Measurements from ENCODE around the gene PKD2. TPM values are rescaled to one million over a fixed set of nuclear protein-coding genes. Genes with fewer than 3 reads are reported as not detected.

PKD2 gene
- 2.5 TPM for polyA plus RNA-seq

- Mint-ChIP-seq H3K4me1 (peaks cover 9 to 23% (median 20%) of the 10 kb centered on the region in 3 donors), H3K27ac (peak within 1 kb of the TSS in 2 of 3 donors; percentile 8 to 19), H3K9me3 (no peaks in the 10 kb centered on the region), H3K36me3 (no peaks in the 10 kb centered on the region), H3K4me3 (peak within 1 kb of the TSS; percentile 91 to 96 (median 93)), H3K27me3 (peaks cover 11% of the 10 kb centered on the region)
These were observed at the start of gene PKD2 for GRCh38 chr4:88007304-88008121. TSS of gene PKD2 (plus strand) at chr4:88007635. CDS start at chr4:88007734, 99 bp downstream.

- Mint-ChIP-seq H3K4me3 (no peak overlapping the region), H3K27ac (no peak overlapping the region), H3K27me3 (peaks cover 2% of the 10 kb centered on the region), H3K4me1 (no peaks in the 10 kb centered on the region), H3K36me3 (no peaks in the 10 kb centered on the region), H3K9me3 (no peaks in the 10 kb centered on the region)
These were observed 45.4 kb upstream of the PKD2 start for GRCh38 chr4:87961993-87962392.

GRCh38 chr4:87962398-87963146 lies 44.9 kb upstream of the PKD2 start:
- no peak overlapping the region for H3K27ac Mint-ChIP-seq
- H3K9me3 Mint-ChIP-seq = no peaks in the 10 kb centered on the region
- H3K27me3 Mint-ChIP-seq = peaks cover 2% of the 10 kb centered on the region
- no peaks in the 10 kb centered on the region for H3K4me1 Mint-ChIP-seq
- no peaks in the 10 kb centered on the region for H3K36me3 Mint-ChIP-seq
- H3K4me3 Mint-ChIP-seq = no peak overlapping the region

GRCh38 chr4:87965501-87965975 lies 41.9 kb upstream of the PKD2 start:
- H3K27me3 Mint-ChIP-seq = peaks cover 5% of the 10 kb centered on the region

GRCh38 chr4:87966095-87966496 lies 41.3 kb upstream of the PKD2 start:
- Mint-ChIP-seq H3K36me3 (no peaks in the 10 kb centered on the region), H3K4me3 (no peak overlapping the region), H3K27ac (no peak overlapping the region), H3K4me1 (no peaks in the 10 kb centered on the region), H3K9me3 (no peaks in the 10 kb centered on the region), H3K27me3 (peaks cover 5% of the 10 kb centered on the region)

More at GRCh38 chr4:87965501-87965975, 41.9 kb upstream of the PKD2 start:
- Mint-ChIP-seq H3K9me3 (no peaks in the 10 kb centered on the region), H3K27ac (no peak overlapping the region), H3K4me3 (no peak overlapping the region), H3K4me1 (no peaks in the 10 kb centered on the region), H3K36me3 (no peaks in the 10 kb centered on the region)

- Mint-ChIP-seq H3K4me3 (no peak overlapping the region), H3K9me3 (no peaks in the 10 kb centered on the region), H3K36me3 (no peaks in the 10 kb centered on the region), H3K27ac (no peak overlapping the region), H3K4me1 (no peaks in the 10 kb centered on the region), H3K27me3 (peaks cover 5% of the 10 kb centered on the region)
These were observed 40.2 kb upstream of the PKD2 start for GRCh38 chr4:87967193-87967592.

GRCh38 chr4:87970121-87970520 lies 37.3 kb upstream of the PKD2 start:
- H3K4me3 Mint-ChIP-seq = no peak overlapping the region
- H3K27ac Mint-ChIP-seq = no peak overlapping the region
- H3K4me1 Mint-ChIP-seq = peaks cover 3 to 7% (median 4%) of the 10 kb centered on the region in 3 donors
- H3K9me3 Mint-ChIP-seq = no peaks in the 10 kb centered on the region
- H3K27me3 Mint-ChIP-seq = peaks cover 3% of the 10 kb centered on the region
- no peaks in the 10 kb centered on the region for H3K36me3 Mint-ChIP-seq

- Mint-ChIP-seq H3K27ac (no peak overlapping the region), H3K4me1 (peaks cover 8 to 12% (median 8%) of the 10 kb centered on the region in 3 donors), H3K36me3 (no peaks in the 10 kb centered on the region), H3K4me3 (no peak overlapping the region), H3K9me3 (no peaks in the 10 kb centered on the region), H3K27me3 (peaks cover 7% of the 10 kb centered on the region)
These were observed 35.6 kb upstream of the PKD2 start for GRCh38 chr4:87971866-87972265.

GRCh38 chr4:87973283-87974169 lies 33.9 kb upstream of the PKD2 start:
- H3K9me3 Mint-ChIP-seq = no peaks in the 10 kb centered on the region
- peaks cover 9% of the 10 kb centered on the region for H3K27me3 Mint-ChIP-seq
- no peaks in the 10 kb centered on the region for H3K36me3 Mint-ChIP-seq
- H3K27ac Mint-ChIP-seq = no peak overlapping the region
- no peak overlapping the region for H3K4me3 Mint-ChIP-seq
- H3K4me1 Mint-ChIP-seq = peaks cover 8 to 12% (median 8%) of the 10 kb centered on the region in 3 donors

GRCh38 chr4:87974856-87975462 lies 32.5 kb upstream of the PKD2 start:
- Mint-ChIP-seq H3K4me1 (peaks cover 8 to 12% (median 8%) of the 10 kb centered on the region in 3 donors), H3K27ac (peak overlapping the region in 1 of 3 donors; percentile 87), H3K9me3 (no peaks in the 10 kb centered on the region), H3K36me3 (no peaks in the 10 kb centered on the region), H3K4me3 (peak overlapping the region in 1 of 4 donors; percentile 17), H3K27me3 (peaks cover 11% of the 10 kb centered on the region)

- Mint-ChIP-seq H3K27me3 (peaks cover 11% of the 10 kb centered on the region), H3K4me1 (peaks cover 8 to 12% (median 8%) of the 10 kb centered on the region in 3 donors), H3K9me3 (no peaks in the 10 kb centered on the region), H3K4me3 (peak within 1 kb of the TSS in 1 of 4 donors; percentile 33), H3K27ac (peak within 1 kb of the TSS in 1 of 3 donors; percentile 87), H3K36me3 (no peaks in the 10 kb centered on the region)
These were observed 32.0 kb upstream of the PKD2 start, which contains the start of gene SPP1 for GRCh38 chr4:87975466-87975865. TSS of gene SPP1 (plus strand) at chr4:87975714. CDS start at chr4:87976896, 1,182 bp downstream.

GRCh38 chr4:87977521-87978278 lies 29.7 kb upstream of the PKD2 start:
- Mint-ChIP-seq H3K27me3 (peaks cover 12% of the 10 kb centered on the region), H3K9me3 (peaks cover 0 to 2% (median 0%) of the 10 kb centered on the region in 3 donors), H3K36me3 (no peaks in the 10 kb centered on the region), H3K4me3 (no peak overlapping the region), H3K27ac (no peak overlapping the region), H3K4me1 (peaks cover 8 to 12% (median 8%) of the 10 kb centered on the region in 3 donors)

- Mint-ChIP-seq H3K4me3 (no peak overlapping the region), H3K27me3 (peaks cover 12% of the 10 kb centered on the region), H3K4me1 (peaks cover 7 to 9% (median 7%) of the 10 kb centered on the region in 3 donors)
These were observed 28.8 kb upstream of the PKD2 start for GRCh38 chr4:87978681-87979080.

More at GRCh38 chr4:87978681-87979080, 28.8 kb upstream of the PKD2 start:
- peaks cover 0 to 2% (median 0%) of the 10 kb centered on the region in 3 donors for H3K9me3 Mint-ChIP-seq
- no peak overlapping the region for H3K27ac Mint-ChIP-seq
- H3K36me3 Mint-ChIP-seq = no peaks in the 10 kb centered on the region
